GM21526 (cell line): Measurements from ENCODE around the gene TENM4.
"Not testable (repeated sequence)": the region's sequence is repeated elsewhere in the genome, so short reads cannot be mapped to it uniquely, and the experiment has no call there.

Experiments used
- ATAC-seq: cut with Tn5 transposase; IDR thresholded peaks from one replicate; pipeline ENCODE4 v1.9.1; 2021; ENCODE audit warnings: moderate library complexity; ENCODE audit not compliant: unreplicated experiment, low FRiP score

TENM4 gene

DNA sequence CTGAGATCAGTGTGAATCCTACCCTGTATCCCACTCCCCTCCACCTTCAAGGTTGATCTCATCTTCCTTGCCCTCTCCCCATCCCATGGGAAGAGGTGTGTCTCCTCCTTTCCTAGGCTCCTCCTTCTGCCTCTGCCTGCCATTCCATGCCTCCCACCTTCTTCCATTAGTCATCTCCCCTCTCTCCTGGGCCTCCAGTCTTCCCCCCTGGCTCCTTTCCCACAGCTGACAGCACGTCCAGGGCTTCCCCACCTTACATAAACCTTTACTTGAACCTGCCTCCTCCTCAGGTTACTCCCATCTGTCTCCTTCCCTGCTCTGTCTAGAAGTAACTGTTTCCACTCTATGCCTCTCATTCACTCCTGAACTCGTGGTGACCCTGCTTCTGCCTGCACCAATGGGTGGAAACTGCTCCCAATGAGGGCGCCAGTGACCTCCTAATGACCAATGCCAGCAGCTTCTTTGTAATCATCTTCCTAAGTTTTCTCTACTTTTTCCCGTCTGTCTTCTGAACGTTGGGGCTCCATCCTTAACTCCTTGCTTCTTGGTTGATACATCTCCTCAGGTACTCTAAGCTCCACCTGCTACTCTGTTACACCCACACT, 599.3 kb downstream of the TENM4 start:
- no peak for ATAC-seq

- ATAC-seq: no peak
Measured at GRCh38 chr11:78840623-78841022, 600.2 kb downstream of the TENM4 start.

DNA sequence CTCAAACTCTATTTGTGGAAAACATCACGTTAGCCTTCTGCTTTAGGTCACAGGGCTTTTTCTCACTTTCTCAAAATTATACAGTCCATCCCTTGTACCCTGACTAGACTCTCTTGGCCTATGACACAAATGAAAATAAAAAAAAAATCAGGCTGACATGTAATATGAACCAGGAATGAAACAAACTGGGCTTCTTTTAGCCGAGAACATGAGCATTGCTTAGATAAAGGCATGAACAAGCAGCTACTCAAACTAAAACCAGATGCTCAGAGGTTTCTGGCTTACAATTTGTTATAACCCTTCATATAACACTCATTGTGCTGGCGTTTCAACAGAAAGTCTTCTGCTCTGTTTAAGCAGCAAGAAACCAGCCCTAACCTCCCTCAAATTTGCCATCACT, 600.6 kb downstream of the TENM4 start:
- no peak for ATAC-seq

GRCh38 chr11:78838417-78838816, 602.4 kb downstream of the TENM4 start:
- ATAC-seq: no peak

- ATAC-seq: no peak
Measured at GRCh38 chr11:78835646-78836045, 605.2 kb downstream of the TENM4 start.

DNA sequence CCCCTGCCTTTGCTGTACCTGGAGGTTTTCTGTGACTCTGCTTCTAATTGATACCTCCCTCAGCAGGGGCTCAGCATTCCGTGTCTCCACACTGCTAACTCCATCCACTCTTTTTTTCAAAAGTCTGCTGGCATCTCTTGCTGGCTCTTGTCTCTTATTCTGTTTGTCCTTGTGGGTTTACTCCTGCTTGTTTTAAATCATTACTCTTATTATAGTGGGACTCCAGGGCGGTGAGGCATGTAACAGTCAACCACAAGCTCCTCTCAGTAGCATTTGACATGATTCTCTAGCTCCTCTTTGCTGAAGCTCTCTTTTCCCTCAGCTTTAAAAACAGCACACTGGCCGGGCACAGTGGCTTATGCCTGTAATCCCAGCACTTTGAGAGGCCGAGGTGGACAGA, 605.9 kb downstream of the TENM4 start:
- no peak for ATAC-seq

DNA sequence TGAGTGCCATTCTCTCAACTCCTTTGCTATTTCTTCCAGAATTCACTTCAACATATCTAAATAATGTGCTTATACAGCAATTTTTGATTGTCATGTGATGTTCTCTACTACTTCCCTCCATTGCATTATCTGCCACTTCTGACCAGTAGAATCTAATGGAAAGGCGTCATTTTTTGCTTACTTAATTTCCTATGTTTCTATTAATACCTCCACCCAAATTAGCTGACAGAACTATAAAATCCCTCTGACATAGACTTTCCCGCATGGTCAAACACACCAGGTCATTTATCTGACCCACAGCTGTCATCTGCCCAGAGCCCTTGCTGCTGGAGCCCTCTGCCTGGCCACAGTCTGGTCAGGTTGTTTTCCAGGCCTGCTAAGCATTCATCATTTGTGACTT, 607.6 kb downstream of the TENM4 start:
- no peak for ATAC-seq

DNA sequence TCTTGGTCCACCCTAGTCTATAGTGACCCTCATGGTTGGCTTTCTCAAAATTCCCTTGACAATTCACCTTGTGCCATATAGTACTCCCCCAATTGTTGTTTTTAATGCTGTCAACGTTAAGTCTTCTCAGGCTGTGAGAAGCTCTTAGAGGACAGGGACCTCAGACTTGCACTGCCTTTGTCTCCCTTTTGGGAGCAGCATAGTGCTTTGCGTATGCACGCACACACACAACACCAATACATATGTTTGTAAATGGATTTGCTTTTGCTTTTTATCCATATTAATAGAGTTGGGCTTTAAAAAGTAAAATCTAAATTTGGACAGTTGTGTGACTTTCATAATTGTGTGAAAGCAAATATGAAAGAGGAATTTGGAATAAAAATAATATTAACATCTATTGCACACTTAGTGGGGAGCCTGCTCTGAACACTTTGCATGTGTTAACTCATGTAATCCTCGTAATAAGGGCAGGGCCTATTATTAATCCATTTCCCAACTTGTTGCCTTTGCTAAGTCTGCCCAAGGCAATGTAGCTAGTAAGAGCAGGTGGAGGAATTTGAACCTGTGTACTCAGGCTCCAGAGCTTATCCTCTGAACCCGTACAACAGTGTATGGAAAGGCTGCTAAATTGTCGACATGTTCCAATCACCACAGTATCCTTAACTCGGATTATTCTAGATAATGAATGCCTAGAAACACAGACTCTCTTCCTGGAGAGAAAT, 608.4 kb downstream of the TENM4 start:
- ATAC-seq: no peak

DNA sequence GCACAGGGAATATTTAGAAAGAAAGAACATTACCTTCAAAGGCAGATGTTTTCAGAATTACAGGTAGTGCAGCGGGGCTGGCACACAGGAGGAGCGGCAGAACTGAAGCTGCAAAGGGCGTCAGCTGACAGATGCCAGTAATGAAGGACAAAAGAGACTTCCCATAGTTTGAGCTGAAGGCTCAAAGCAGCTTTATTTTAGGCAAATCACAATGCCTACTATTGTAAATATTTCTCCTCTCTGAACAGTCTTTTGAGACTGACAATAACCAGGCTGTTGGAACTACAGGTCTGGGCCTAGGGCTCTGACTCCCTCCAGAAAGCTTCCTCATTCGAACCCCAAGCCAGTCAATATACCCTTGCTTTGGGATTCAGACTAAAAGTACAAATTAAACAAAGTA, 609.3 kb downstream of the TENM4 start:
- ATAC-seq: no peak

GRCh38 chr11:78830277-78830819, 610.5 kb downstream of the TENM4 start:
- no peak for ATAC-seq

DNA sequence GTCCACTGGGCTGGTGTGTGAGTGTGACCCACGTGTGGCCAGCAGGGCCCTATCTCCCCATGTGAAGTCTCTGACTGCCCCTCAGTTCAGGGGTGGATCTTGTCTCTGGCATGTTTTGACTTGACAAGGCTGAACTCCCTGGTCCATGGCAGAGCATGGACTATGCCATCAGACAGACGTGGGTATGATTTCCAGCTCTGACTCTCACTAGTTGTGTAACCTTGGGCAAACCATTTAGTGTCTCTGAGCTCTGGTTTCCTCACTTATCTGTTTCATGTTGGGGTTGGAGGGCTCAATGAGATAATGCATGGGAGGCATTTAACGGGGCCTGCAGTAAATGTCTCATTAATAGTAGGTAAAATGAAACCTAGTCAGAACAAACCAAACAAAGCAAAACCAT, 611.7 kb downstream of the TENM4 start:
- ATAC-seq: no peak

DNA sequence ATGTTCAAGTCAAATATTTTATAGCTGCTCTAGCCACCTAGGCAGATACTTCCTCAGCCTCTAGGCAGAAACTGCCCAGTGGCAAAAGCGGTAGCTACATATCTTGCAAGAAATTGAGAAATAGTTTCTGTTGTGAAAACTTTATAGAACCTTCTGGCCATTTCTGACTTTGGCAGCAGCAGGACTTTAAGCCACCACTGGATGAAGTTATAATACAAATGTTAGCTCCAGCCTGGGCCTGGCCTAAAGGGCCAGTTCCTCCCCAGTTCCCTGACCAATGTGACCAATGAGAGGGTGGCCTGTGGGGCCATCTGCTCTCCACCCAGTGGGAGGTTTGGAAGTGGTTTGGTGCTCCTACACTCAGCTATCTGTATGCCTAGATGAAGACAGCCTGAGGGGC, 612.2 kb downstream of the TENM4 start:
- ATAC-seq: no peak

DNA sequence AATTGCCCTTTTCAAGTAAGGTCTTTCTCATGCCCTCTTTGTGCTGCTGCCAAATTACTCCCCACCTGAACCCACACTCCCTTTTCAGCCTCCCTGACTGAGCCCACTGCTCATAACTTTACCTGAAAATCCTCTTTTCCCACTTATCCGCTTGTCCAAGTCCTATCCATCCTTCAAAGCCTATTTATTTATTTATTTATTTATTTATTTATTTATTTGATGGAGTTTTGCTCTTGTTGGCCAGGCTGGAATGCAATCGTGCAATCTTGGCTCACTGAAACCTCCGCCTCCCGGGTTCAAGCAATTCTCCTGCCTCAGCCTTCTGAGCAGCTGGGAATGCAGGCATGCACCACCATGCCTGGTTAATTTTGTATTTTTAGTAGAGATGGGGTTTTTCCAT, 613.5 kb downstream of the TENM4 start:
- ATAC-seq: not testable (repeated sequence)

- no peak for ATAC-seq
Measured at GRCh38 chr11:78825591-78826020, 615.2 kb downstream of the TENM4 start.

DNA sequence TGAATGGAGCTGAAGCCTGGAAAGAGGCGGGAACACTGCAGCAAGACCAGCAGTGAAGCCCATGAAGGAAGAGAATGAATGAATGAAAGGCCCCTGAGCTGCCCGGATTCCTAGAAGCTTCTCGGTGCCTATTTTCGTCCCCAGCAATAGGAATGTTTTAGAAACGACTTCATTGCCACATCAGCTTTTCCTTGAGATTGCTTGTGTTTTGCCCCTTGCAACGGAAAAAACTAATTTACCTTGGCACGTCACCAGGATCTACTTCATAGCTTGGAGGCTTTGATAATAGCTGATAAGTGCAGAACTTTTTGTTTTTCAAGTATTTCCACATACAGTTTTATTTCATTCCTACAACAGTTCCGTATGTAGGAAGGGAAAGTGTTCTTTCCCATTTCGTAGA, 617.2 kb downstream of the TENM4 start:
- ATAC-seq: no peak

DNA sequence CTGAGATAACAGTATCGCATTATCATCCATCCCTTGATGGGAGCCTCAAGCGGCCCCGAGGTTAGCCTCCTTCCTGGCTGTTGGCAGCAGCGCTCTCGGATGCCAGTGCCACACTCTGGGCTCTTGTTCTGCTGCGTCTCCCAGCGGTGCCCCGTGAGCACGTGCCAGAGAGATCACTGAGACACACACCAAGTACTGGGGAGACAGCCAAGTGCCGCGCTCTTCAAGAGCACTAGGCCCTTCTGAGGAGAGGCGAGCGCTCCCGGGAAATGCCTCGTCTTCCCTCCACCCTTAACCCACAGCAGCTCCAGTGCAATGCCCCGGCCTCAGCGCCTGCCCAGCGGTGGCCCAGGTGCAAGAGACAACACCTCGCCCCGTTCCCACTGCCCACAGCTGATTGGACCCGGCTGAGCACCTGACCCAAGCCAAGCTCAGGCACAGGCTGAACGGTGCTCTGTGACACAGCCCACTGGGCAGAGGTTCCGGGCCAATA, 617.9 kb downstream of the TENM4 start:
- no peak for ATAC-seq

- ATAC-seq: no peak
Measured at GRCh38 chr11:78821371-78822306, 619.2 kb downstream of the TENM4 start.

GRCh38 chr11:78820741-78821140, 620.1 kb downstream of the TENM4 start:
- ATAC-seq: no peak

DNA sequence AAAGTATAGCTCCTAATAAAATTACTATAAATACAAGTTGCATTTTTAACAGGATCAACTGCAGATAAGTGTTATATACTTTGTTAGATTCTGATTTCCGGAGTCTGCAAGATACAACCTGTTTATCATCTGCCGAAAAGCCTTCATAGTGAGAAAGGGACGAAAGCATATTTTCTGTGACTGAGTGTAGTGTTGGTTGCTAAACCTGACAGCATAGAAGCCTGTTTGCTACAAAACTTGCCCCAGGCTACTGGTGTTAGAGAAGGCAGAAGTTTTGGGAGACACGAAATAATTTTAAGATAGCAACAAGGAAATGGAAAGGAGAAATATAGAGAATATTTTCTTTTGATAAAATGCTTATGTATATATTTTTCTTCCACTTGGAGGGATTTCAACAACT, 622.6 kb downstream of the TENM4 start:
- ATAC-seq: no peak

GRCh38 chr11:78815831-78816230, 625.0 kb downstream of the TENM4 start:
- no peak for ATAC-seq
